T47D (cell line): ENCODE measurements around the gene EMC7.
A peak's percentile ranks its signal among the peaks of the same experiment; 100 is the strongest.

Experiments
- DNase-seq, 2 experiments: peaks; one replicate each; pipeline versions ENCODE4 v3.0.0 to v3.0.0-alpha.2; 2011 to 2012; ENCODE audit warnings: low read depth in 1 of 2, low spot score in 1 of 2
- JUND ChIP-seq: IDR thresholded peaks from 2 replicates; pipeline ENCODE4 v1.6.1; 2012; ENCODE audit warnings: low read depth
- in situ Hi-C: cut with HindIII; loops from 2 replicates; pipeline ENCODE4 v1.10.0; 2016; ENCODE audit warnings: low sequenced_read_pairs, low pct_unique_long_range_greater_than_20kb

The EMC7 gene

GRCh38 chr15:34114215-34114614, 12.6 kb upstream of the EMC7 start:
- TF ChIP-seq JUND: no peak
- in situ Hi-C loops: no loop called here
- DNase-seq: no peak

DNA sequence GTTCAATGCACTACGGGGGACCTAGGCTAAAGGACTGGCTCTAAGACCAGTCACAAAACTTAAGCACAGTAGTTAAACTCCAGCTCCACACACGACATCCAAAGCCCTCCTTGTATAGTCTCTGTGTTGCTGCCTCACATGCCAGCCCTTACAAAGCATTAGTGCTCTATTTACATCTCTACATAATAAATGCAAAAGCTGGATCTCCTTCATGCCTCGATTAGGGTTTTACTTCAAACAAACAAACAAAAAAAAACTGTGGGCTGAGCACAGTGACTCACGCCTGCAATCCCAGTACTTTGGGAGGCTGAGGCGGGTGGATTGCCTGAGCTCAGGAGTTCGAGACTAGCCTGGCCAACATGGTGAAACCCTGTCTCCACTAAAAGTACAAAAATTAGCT, 9.8 kb upstream of the EMC7 start:
- DNase-seq: no peak

DNA sequence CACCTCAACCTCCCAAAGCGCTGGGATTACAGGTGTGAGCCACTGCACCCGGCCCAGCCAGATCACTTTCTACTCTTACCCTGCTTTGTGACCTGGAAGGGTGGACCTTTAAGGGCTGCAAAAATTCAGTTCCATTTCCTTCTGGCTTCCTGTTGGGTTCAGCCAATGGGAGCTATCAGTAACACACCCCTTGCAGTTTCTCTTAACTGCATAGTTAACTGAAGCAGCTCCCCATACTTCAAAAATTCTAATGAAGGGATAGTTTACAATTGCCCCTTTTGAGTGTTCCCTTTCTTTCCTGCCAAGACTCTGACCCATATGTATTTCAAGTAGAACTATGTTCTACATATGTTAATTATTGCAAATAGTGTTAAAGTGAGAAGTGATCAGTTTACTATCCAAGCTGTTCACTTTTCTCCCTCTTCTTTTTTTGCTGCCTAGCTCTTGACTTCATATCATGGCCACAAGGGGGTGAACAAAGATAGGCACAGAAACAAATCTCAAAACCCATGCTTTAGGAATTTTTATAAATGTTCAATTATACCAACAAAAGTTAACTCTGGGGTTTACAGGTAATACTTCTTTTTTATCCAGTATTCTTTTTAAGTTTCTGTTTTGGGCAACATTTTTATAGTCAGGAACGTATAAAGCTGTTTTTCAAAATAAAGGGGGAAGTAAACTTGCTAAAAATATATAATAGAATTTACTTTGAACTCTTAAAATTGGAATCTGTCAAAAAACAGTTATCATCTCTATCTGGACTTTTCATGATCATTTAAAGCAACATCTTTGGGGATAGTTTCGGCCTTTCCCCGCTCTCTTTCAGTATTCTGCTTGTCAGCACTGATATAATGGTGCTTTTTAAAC, 8.4 kb upstream of the EMC7 start:
- no peak for TF ChIP-seq JUND
- in situ Hi-C loops: no loop called here
- peak in 1 of 2 experiments; percentile 58 for DNase-seq

More for the DNA sequence above, 9.8 kb upstream of the EMC7 start:
- in situ Hi-C loops: no loop called here
- no peak for TF ChIP-seq JUND

GRCh38 chr15:34107315-34107714, 5.7 kb upstream of the EMC7 start:
- no peak for TF ChIP-seq JUND
- in situ Hi-C loops: no loop called here
- no peak for DNase-seq

DNA sequence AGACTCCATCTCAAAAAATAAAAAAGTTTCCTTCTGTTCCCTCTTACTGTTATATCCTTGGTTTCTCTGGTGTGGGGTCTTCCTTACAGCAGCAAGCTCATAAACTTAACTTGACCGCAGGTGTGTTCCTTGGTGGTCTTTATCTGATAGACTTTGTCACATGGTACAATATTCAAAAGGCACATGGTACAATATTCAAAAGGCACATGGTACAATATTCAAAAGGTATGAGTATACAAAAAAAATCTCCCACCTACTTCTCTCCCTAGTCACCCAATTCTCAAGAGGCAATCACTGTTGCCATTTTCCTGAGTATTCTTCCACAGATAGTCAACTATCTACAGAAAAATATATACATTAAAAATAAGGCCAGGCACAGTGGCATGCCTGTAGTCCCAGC, 4.8 kb upstream of the EMC7 start:
- no peak for DNase-seq
- in situ Hi-C loops: no loop called here
- TF ChIP-seq JUND: no peak

GRCh38 chr15:34102175-34102925, 688 bp upstream of the EMC7 start:
- in situ Hi-C loops: no loop called here
- TF ChIP-seq JUND: no peak
- no peak for DNase-seq

DNA sequence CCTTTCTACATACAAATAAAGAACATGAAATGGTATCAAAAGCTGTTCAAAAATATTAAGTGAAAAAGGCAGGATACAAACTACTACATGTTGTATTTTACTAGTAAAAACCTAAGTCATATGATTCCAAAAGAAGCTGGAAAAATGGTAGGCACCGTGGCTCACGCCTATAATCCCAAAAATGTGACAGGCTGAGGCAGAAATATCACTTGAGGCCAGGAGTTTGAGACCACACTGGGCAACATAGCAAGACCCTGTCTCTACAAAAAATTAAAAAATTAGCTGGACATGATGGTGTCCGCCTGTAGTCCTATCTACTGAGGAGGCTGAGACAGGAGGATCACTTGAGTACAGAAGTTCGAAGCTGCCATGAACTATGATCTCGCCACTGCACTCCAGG, 1.7 kb downstream of the EMC7 start:
- in situ Hi-C loops: no loop called here
- no peak for DNase-seq
- TF ChIP-seq JUND: no peak

GRCh38 chr15:34085746-34086145, 15.9 kb downstream of the EMC7 start:
- TF ChIP-seq JUND: no peak
- in situ Hi-C loops: no loop called here

DNA sequence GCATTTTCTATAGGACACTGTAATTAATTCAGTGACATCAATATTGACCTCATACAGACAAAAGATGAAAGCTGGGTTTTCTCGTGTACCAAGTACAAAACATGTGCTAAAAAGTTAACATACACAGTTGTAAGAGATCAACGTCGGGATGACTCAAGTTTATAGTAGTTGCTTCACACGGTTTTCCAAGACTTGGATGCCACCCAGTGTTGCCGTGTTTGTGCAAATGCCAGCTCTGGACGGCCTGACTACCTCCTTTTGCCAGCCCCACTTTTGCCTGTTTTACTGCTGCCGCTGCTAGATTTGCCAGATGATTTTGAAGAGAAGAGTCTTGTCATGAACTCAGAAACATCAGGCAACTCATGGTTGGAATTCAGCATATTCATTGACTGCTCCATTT, 17.6 kb downstream of the EMC7 start:
- DNase-seq: no peak

More at GRCh38 chr15:34085746-34086145, 15.9 kb downstream of the EMC7 start:
- DNase-seq: no peak

GRCh38 chr15:34079904-34080303, 21.8 kb downstream of the EMC7 start:
- TF ChIP-seq JUND: no peak
- DNase-seq: no peak
- in situ Hi-C loops: no loop called here

More for the DNA sequence above, 17.6 kb downstream of the EMC7 start:
- TF ChIP-seq JUND: no peak
- in situ Hi-C loops: no loop called here

DNA sequence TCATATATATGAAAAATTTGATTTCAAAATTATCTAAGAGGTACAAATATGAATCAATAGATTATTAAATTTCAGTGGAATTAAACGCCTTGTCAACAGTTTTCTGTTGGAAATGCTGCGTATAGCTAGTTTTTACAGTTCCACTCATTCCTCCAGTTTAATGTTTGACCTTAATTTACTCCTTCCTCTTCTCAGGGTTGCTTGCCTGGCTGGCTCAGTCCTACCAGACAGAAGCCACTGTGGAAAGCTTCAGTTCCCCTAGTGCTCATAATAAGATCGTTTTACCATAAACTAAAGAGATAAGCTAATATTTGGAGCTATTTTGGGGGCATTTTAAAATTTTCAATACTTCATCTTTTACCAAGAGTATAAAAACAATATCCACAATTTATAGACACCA, 22.8 kb downstream of the EMC7 start:
- DNase-seq: no peak
- in situ Hi-C loops: no loop called here

GRCh38 chr15:34076785-34077184, 24.9 kb downstream of the EMC7 start:
- in situ Hi-C loops: no loop called here
- TF ChIP-seq JUND: no peak
- no peak for DNase-seq

More for the DNA sequence above, 22.8 kb downstream of the EMC7 start:
- no peak for TF ChIP-seq JUND

GRCh38 chr15:34070003-34070402, 31.7 kb downstream of the EMC7 start:
- no peak for TF ChIP-seq JUND
- in situ Hi-C loops: no loop called here
- no peak for DNase-seq

GRCh38 chr15:34065941-34066340, 35.7 kb downstream of the EMC7 start:
- DNase-seq: no peak
- TF ChIP-seq JUND: no peak
- in situ Hi-C loops: no loop called here
